GM04504 (cell line): ENCODE results near the gene NIM1K.
"Not testable (repeated sequence)": the region's sequence is repeated elsewhere in the genome, so short reads cannot be mapped to it uniquely, and the experiment has no call there.

Source experiments
- DNase-seq: peaks from one replicate; pipeline ENCODE4 v3.0.0-alpha.2; 2012; ENCODE audit warnings: low read depth

The NIM1K gene

GRCh38 chr5:43230707-43231106, 38.7 kb downstream of the NIM1K start:
- DNase-seq: no peak

DNA sequence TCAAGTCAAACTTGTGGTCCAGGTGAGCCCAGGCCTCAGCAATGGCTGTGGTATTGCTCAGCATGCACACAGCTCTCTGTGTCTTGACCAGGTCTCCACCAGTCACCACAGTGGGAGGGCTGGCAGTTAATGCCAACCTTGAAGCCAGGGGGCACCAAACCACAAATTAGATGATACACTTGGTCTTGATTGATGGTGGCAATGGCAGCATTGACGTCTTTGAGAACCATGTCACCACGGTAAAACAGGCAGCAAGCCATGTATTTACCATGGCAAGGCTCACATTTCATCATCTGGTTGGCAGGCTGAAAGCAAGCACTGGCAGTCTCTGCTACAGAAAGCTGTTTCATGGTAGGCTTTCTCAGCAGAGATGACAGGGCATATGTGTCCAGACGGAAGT, 40.0 kb downstream of the NIM1K start:
- DNase-seq: no peak

- no peak for DNase-seq
Observed at GRCh38 chr5:43232943-43233833, 41.2 kb downstream of the NIM1K start.

GRCh38 chr5:43233946-43234345, 41.9 kb downstream of the NIM1K start:
- DNase-seq: no peak

DNA sequence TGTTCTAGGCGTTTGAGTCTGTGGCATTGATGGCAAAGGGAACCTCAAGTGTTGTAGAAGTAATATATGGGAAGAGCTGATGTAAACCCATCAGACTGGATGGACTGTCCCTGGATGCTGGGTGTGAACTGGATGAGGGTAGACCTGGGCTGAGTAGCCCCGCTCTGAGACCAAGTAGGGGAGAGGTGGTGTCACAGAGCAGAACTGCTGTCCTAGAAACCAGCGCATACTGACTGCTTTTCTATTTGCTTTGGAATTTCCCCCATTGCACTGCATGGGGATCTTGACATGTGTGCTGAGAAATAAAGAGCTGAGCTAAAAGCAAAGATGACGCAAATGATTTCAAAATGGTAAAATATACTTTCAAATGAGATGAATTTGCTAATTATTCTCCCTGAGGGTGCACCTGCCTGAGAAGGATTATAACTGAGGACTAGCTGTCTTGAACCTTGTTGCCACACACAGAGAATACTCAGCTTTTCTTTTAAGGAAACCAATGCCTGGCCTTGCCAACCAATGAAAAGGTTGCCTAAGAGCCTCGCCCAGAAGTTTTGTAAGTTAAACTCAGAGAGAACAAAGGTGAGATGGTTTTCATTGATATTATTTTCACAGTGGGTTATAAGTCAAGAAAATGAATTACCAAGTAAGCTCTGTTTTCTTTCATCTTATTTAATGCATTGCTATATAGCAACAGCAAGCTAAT, 44.8 kb downstream of the NIM1K start:
- no peak for DNase-seq

DNA sequence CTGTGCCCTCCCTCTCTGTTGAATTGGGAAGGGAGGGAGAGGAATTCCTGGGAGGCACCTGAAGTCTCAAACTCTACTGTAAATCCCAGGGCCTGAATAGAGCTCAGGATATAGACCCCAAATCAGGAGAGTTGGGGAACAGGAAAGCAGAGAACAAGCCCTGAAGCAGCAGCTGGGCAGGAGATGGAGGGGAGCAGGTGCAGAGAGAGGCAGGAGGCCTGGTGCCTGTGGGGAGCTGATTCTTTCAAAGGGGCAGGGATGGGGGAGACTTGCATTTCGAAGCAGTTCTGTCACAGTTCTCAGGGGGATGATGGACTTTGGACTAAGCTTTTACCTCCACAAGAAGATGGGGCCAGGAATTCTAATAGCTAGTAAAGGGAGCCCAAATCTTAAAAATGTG, 50.2 kb downstream of the NIM1K start:
- no peak for DNase-seq

- no peak for DNase-seq
Observed at GRCh38 chr5:43243270-43243669, 51.2 kb downstream of the NIM1K start.

GRCh38 chr5:43244823-43245565, 53.0 kb downstream of the NIM1K start:
- no peak for DNase-seq

- DNase-seq: no peak
Observed at GRCh38 chr5:43245724-43246385, 53.8 kb downstream of the NIM1K start.

DNA sequence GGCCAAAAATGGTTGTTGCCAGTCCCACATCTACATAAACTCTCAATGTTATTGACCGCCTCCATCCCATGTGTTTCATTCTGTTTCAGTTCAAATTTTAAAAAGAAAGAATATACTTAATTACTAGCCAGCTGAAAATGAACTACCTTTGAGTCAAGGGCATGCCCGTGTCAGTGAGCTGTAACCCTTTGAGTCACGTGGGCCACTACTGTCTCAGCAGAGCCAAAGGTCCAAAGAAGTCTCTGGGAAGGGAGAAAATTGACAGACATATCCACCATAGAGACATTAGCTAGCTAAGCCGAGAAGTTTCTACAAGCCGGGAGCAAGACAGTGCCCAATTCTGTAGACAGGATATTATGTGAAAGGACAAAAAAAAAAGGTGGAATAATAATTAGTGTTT, 59.7 kb downstream of the NIM1K start:
- DNase-seq: no peak

DNA sequence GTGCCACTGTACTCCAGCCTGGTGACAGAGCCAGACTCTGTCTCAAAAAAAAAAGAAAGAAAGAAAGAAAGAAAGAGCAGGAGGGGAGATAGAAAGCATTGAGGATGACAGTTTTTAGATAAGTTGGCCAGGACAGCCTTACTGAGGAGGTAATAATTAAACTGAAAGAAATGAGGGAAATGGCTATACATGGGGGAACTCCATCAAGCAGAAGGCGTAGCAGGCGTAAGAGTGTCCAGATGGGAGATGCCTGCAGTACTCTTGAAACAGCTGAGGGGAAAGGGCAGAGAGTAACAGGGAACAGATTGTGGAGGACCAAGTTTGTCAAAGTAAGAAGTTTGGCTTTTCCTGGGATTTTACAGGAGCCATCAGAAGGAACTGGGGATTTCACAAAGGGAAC, 63.7 kb downstream of the NIM1K start:
- no peak for DNase-seq

DNA sequence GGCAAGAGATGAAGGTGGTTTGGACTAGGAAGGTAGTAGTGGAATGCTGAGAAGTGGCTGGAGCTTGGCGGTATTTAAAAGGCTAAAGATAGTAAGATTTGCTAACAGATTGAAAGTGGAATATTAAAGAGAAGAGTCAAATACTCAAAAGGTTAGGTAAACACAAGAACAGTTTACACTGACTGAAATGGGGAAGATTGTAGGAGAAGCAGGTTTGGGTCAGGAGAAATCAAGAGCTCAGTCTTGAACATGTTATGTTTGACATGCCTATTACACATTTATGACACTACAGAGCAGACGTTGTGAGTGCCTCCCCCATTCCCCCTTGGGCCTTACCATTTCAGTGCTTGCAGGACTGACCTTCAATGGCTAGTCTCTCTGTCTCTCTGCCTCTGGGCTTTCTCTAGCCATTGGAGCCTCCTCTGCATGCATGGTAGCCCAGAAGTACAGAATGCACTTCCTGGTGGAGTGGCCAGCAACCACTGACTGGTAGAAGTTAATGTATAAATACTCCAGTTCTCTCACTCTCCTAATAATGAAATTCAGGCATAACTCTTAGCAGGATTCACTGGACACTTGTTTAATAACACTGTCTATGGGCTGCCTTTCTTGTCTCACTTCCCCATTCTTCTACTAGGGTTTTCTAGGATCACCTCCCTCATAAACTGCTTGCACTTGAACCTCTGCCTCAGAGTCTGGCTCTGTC, 64.4 kb downstream of the NIM1K start:
- DNase-seq: no peak

GRCh38 chr5:43258116-43258515, 66.1 kb downstream of the NIM1K start:
- no peak for DNase-seq

DNA sequence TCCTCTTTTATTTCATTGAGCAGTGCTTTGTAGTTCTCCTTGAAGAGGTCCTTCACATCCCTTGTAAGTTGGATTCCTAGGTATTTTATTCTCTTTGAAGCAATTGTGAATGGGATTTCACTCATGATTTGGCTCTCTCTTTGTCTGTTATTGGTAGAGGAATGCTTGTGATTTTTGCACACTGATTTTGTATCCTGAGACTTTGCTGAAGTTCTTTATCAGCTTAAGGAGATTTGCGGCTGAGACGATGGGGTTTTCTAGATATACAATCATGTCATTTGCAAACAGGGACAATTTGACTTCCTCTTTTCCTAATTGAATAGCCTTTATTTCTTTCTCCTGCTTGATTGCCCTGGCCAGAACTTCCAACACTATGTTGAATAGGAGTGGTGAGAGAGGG, 70.2 kb downstream of the NIM1K start:
- not testable (repeated sequence) for DNase-seq

DNA sequence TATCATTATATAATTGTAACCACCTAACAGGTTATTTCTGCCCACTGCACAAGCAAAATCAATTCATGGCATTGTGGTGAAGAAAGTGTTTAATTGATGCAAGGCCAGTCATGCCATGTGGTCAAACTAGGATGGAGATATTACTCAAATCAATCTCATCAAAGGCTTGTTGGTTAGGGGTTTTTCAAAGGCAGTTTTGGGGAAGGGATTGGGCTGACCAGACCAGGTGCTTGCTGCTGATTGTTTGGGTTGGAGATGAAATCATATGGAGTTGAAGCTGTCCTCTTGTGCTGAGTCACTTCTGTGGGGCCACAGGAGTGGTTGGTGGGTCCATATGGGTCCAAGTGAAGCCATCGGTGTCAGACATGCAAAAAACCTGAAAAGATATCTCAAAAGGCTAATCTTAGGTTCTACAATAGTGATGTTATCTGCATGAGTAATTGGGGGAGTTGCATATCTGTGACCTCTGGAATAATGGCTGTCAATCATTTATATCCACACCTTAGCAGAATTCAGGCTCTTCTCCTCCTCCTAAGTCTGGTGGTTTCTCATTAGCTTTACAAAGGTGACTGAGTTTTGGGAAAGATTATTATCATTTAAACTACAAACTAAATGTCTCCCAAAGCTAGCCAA, 76.3 kb downstream of the NIM1K start:
- DNase-seq: no peak

GRCh38 chr5:43270645-43271044, 78.6 kb downstream of the NIM1K start:
- DNase-seq: no peak

DNA sequence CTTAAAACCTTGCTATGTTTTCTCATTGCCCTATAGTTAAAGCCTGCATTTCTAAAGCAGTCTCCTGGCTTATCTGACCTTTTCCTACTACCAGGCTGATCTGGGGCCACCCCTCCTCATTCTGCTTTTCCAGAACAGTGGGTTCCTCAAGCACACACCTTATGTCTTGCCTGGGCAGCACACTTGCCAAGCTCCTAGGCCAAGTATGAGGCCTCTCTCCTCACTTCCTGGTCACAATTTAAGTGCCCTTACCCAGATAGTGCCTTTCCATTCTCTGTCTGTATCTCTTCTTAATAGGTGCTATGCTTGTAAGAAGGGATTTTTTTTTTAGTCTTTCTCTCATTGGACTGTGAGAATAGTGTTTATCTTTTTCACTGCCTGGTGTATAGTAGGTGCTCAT, 81.5 kb downstream of the NIM1K start:
- no peak for DNase-seq

DNA sequence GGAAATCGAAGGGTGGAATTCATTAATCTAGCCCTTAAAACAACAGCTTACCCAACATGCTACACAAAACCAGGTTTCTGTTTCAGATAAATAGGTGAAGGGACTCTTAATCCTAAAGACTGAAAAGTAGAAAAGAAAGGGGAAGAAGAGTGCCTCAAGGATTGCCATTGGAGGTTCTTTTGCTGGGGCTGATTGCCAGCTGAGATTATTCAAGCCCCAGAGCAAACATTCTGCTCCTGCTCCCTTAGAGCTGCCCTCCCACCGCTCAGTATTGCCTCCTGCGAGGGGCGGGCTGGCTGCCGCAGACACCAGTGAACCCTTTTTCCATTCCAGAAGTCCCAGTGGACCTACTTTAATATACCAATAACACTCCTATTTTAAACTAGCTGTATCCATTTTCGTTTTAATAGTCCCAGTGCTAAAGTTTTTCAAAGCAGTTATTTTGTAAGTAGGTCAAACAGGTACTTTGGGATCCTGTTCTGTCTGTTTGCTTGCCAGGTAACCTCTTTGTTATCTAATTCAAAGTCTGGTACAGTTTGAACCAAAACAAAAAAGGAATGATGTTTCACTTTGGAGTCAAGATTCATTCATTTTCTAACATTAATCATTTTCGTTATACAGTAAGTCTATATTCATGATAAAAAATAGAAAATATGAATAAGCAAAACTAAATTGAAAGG, 82.5 kb downstream of the NIM1K start:
- no peak for DNase-seq

GRCh38 chr5:43275391-43275790, 83.4 kb downstream of the NIM1K start:
- no peak for DNase-seq

- DNase-seq: no peak
Observed at GRCh38 chr5:43279548-43280274, 87.7 kb downstream of the NIM1K start.
